HCT116 (cell line): ENCODE results near the gene ZNF665.

Experiments
- CTCF ChIP-seq, 3 experiments: fragments of 200-600 bp in 1 of 3; sonication (generic) in 1 of 3; IDR thresholded peaks in 2 of 3; conservative IDR thresholded peaks in 1 of 3; 2 replicates each; pipeline ENCODE4 v1.5.1; 2012 to 2017; ENCODE audit warnings: low read depth in 2 of 3, low read length in 2 of 3, antibody characterized with exemption in 1 of 3, borderline replicate concordance in 1 of 3, control low read depth in 1 of 3, mild to moderate bottlenecking in 1 of 3, mixed read lengths in 1 of 3, mixed run types in 1 of 3, moderate library complexity in 1 of 3; ENCODE audit not compliant: insufficient read depth in 1 of 3
- JUND ChIP-seq: IDR thresholded peaks from 2 replicates; pipeline ENCODE4 v1.6.1; 2012
- POLR2A ChIP-seq: IDR thresholded peaks from 2 replicates; pipeline ENCODE4 v1.7.0; 2011; ENCODE audit warnings: borderline replicate concordance; ENCODE audit not compliant: insufficient read depth, insufficient read length; ENCODE audit errors: extremely low read depth
- RAD21 ChIP-seq: IDR thresholded peaks from 2 replicates; pipeline ENCODE4 v1.6.1; 2012; ENCODE audit warnings: low read depth, mild to moderate bottlenecking
- SP1 ChIP-seq: IDR thresholded peaks from 2 replicates; pipeline ENCODE4 v1.6.1; 2012; ENCODE audit warnings: low read depth

DNA sequence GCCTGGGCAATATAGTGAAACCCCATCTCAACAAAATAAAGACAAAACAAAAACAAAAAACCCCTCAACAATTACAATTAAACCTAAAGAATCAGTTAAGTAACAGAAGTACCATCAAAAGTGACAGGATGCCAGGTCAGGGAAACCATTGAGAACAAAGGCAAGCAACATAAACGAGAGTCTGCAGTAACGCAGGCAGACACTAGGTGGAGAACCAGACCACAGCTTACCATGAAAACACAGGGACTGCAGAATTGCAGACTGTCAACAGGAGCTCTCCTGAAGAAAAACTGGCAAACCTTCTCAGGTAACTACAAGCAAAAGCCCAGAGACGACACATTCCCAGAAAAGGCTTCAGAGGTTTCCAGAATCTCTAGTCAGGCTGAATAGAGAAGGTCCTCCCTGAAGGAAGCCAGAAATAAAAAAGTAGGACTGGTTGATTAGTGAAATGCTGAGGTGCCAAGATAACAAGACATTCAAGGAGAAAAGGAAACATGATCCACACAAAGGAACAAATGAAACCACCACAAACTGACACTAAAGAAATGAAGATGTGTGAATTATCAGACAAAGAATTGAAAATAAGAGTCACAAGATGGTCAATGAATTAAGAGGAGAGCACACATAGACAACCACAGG is 2.2 kb upstream of the ZNF665 start:
- peak; percentile 45 to 83 (median 81); a peak in 5 of 6 replicates for TF ChIP-seq CTCF (IDR thresholded peaks at IDR 0.05 in 2 of 3, conservative IDR thresholded peaks at IDR 0.05 in 1 of 3; ENCODE audit: borderline replicate concordance in 1 of 3, insufficient read depth in 1 of 3, low read depth in 2 of 3, low read length in 2 of 3)
- no peak for TF ChIP-seq POLR2A
- peak; percentile 75 for TF ChIP-seq RAD21
- TF ChIP-seq SP1, result no peak
- no peak for TF ChIP-seq JUND
